ENCODE results near the gene TCF12.

Gene TCF12

DNA sequence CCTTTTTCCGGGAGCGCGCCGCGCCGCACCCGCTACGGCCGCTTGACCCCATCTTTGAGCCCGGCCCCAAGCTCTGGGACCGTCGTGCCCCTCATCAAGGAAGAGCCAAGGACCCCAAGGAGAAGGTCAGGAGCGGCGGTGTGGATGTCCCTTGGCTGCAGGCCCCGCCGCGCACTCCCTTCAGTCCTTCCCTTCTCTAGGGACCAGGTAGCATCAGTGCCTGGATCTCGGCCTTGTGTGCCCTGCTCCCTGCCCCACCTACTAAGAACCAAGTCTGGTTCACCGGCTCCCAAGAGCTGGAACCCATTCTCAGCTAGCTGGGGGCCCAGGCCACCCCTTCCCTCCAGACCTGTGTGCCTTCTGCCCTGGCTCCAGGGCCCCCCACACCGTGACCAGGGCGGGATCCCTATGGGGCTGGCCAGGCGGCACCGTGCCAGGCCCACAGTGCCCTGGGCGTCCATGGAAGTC is 388.5 kb downstream of the TCF12 start:
- no peak for DNase-seq

DNA sequence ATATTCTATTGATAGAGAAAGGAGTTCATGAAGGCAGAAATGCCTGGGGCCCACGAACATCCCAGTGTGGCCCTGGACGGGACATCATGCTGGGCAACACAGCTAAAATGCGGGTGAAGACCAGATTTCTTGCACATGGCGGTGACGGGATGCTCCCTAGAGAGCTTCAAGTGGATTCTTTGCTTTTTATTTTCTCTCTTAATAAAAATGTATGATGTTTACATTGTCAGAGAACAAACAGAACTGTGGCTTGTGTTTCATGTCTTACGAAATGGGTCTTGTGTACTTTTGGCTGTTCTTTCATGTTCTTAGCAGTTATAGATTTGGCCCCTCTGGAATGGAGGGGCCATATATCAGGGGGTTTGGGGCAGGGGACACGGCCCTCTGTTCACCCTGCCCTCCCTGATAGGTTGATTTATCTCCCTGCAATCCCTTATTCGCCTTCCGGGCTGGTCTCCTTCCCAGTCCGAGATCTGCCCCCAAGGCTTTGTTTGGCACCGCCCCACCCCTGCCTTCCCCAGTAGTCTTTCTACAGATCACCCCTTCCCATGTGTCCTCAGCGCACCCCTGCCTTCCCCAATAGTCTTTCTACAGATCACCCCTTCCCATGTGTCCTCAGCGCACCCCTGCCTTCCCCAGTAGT is 389.2 kb downstream of the TCF12 start:
- DNase-seq: no peak

GRCh38 chr15:57308170-57308545 is 389.7 kb downstream of the TCF12 start:
- no peak for DNase-seq

GRCh38 chr15:57309856-57310760 is 391.7 kb downstream of the TCF12 start:
- no peak for DNase-seq

- no peak for DNase-seq
Measured at GRCh38 chr15:57310876-57311275, 392.4 kb downstream of the TCF12 start.

DNA sequence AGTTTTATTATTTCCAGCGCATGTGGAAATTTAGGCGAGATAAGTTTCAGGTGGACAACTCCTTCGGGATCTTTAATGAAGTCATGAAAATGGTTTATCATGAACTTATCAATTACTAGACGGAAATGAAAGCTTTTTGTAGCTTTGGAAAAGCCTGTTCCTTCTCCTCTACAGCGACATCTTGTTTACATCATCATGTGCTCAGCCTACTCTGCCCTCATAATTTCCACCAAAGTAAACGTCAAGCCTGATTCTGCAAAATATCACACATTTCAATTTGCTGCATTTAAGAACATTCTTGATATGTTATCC is 393.5 kb downstream of the TCF12 start:
- DNase-seq: no peak

DNA sequence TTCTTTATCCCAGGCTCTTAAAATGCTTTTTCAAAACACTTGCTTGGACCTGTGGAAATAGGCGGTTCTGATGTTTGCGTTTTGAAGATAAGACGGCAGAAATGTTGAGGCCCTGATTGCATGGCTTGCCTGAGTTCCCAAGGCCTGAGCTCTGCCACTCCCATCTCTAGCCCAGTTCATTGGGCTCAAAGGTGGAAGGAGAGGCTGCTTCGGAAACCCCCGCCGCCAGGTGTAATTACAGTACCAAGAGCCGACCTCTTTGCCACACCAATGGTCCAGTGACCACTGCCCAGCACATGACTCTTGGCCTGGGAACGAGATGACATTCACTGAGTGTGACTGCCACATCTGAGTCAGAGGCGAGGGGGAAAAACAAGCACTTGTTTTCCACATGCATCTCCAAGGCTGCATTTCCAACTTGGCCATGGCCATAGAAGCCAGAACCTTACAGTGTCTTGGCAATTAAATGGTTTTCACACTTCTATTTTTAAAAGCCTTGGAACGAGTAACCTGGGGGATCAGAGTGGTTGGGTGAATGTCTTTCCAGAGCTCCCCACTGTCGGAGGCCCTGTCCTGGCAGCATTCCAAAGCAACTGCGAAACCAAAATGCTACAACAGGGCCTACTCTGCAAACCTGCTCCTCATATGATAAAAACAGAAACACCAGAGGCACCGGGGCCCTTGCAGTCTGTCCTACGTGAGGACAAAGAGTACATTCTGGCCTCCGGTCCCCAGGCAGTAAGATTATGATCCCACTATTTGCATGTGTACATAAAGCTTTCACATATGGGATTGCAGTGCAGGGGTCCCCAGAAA is 394.1 kb downstream of the TCF12 start:
- no peak for DNase-seq

DNA sequence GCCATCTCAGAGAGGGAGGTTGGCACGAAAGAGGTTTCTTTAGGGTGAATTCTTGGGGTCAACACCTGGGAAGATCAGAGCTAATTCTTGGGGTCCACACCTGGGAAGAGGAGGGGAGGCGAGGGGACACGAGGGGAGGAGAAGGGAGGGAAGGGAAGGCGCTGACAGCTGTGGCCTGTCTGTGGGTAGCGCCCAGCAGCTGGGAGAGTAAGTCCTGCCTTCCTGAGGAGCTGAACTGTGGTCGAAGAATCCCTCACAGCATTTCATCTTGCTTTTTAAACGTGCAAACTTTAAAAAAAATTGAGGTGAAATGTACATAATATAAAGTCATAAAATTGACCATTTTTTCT is 394.7 kb downstream of the TCF12 start:
- DNase-seq: no peak

GRCh38 chr15:57314221-57314620 is 395.8 kb downstream of the TCF12 start:
- no peak for DNase-seq

DNA sequence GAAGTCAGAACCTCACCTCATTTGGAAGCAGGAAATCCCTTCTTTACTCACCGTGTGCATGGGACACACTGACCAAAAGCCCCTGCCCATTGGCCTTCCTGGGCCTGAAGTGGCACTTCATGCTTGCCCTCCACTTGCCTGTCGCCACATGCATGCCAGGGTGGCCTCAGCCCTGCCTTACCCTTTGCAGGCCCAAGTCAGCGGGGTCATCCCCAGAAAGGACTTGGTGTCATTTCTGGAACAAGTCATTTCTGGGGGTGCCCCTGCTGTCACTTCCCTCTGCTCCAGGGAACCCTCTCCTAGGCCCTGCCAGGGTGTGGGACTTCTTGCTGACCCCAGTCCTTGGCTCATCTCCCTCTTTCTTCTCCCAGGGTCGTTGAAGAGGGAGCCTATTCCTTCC is 398.0 kb downstream of the TCF12 start:
- DNase-seq: no peak

DNA sequence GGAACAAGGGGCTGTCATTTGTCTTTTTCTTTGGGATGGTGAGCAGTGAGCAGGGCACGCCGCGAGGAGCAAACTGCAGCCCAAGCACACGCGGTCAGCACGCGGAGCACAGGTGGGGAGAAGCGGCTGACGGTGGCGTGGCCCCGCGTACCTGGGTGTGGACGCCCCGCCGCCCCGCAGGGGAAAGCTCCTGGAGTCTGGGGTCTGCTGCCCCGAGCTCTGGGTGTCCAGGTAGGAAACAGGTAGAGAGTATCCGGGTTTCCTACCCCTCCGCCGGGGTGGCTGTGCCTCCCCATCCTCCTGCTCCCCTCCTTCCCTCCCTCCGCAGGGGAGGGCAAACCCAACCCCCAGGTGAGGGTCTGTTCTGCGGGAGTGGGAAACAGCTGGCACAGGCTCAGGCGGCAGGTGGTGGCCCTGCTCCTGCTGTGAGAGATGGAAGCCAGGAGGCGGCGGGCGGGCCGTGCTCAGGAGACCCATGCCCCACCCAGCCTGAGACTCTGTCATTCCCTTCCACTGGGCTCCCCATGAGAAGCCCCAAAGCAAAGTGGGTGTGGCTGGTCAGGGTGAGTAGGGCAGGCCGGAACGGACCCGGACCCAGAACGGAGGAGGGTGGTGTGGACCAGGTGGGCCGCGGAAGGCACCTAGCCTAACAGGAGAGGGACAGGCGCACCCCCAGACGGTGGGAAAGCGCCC is 400.9 kb downstream of the TCF12 start:
- no peak for DNase-seq

DNA sequence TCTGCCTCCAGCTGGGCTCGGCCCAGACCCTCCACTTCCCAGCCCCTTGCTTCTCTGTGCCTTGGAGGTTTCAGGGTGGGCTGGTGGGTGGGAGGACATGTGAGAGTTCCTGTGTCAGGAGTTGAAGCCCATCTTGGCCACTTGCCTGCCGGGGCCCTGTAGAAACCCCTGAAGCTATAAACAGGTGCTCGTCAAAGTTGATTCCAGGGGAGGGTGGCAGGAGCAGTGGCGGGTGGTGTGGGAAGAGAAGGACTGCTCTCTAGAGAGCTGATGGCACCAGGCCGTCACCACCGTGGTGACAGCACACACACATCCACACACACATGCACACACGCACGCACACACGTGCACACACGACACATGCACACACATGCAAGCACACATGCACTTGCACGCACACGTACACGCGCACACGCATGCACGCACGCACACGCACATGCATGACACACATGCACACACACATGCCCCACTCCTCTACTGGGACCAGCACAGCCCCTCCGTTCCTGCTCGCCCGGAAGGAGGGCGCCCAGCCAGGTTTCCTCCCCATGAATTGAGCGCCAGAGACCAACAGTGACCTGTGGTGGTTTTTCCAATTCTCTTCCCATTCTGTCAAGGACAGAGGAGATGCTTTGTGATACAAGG is 401.6 kb downstream of the TCF12 start:
- DNase-seq: no peak

DNA sequence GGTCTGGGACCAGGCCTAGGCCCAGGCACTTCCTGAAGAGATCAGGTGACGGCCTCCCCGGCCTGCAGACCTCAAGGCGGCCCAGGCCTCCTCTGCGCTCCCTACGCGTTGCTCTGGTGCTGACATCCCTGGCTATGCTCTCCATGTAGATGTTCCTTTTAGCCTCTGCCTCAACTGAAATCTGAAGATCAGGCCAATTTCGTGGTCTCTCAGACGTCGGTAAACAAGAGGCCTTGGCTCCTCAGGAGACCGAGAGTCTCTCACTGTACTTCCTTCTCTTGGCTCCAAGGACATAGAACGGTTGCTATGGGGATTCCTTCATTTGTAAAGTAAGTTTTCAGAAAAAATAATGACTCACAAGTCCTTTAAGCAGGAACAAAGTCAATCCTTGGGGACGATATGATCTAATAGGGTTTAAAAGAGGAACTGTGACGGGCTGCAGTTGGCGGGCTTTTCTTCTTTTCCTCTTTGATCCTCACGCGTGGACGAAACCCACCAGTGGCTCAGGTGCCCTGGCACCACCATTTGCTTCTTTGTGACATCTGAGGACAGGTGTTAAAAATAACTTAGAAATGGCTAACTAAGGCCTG is 402.3 kb downstream of the TCF12 start:
- no peak for DNase-seq

DNA sequence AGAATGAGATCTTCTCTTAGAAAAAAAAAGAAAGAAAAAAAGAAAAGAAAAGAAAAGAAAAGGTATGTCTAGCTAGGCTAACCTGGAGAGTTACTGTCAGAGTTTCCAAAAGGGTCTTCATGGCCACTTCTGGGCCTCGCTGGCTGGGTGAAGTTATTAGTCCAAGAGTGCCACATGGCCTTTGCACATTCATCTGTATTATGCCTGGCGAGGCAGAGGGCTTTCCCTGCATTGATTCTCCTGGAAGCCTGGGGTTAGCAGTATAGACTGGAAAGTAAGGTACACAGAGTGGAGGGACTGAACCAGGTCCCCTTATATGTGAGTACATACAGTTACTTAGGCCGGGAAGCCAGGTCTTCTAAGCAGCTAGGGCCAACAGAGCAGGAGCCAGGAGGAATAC is 403.0 kb downstream of the TCF12 start:
- DNase-seq: no peak

DNA sequence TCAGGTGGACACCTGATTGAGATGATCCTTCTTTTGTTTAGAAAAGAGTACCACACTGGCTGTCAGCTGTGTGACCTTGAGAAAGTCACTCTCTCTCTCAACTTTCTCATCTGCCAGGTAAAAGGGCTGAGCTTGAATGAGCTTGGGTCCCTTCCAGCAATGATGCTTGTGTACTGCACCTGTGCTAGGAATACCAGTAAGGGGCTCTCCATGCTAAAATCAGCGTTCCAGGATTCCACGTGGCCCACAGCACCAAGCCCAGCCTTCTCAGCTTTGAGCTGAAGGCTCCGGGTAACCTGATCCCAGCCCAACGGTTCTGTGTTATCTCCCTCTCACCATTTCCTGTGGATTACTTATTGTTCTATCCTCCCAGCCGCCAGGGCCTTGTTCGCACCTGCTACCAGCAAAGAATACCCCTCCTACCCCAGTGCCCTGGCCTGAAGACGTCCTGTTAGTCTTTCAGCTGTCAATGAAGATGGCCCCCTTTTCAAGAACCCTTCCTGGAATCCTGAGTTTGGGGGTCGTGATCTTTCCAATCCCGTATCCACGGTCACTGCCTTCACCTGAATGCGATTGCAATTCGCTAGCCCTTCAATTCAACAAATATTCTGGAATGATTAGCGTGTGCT is 403.6 kb downstream of the TCF12 start:
- no peak for DNase-seq

DNA sequence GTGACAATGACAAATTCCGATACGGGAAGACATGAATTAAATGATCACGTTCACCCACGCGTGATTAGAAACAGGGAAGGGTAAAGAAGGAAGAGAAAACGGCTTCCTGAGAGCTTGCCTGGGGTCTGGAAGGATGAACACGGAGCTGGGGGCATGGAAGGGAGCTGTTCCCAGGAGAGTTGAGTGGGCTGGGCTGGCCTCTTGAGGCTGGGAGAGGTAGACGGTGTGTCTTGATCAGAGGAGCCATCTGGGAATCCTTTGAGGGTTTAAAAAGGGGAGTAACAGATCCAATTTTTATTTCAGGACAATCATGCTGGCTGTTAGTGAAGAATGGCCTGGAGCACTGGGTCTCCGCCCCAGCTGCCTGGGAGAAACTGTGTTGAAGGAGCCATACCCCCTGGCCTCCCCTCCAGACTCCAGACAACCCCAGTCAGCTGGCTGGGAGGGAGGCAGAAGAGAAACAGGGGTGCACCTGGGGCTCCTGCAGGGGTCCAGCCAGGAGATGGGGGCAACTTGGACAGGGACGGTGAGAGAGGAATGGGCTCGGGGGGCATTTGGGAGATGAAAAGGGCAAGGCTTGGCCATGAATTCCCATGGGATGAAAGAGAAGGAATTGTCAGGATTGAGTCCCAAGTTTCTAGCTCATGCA is 404.3 kb downstream of the TCF12 start:
- no peak for DNase-seq

- no peak for DNase-seq
Measured at GRCh38 chr15:57323299-57323805, 404.9 kb downstream of the TCF12 start.

- peak; percentile 5 for DNase-seq
Measured at GRCh38 chr15:57323806-57324589, 405.6 kb downstream of the TCF12 start.

- DNase-seq: no peak
Measured at GRCh38 chr15:57324590-57324890, 406.1 kb downstream of the TCF12 start.

DNA sequence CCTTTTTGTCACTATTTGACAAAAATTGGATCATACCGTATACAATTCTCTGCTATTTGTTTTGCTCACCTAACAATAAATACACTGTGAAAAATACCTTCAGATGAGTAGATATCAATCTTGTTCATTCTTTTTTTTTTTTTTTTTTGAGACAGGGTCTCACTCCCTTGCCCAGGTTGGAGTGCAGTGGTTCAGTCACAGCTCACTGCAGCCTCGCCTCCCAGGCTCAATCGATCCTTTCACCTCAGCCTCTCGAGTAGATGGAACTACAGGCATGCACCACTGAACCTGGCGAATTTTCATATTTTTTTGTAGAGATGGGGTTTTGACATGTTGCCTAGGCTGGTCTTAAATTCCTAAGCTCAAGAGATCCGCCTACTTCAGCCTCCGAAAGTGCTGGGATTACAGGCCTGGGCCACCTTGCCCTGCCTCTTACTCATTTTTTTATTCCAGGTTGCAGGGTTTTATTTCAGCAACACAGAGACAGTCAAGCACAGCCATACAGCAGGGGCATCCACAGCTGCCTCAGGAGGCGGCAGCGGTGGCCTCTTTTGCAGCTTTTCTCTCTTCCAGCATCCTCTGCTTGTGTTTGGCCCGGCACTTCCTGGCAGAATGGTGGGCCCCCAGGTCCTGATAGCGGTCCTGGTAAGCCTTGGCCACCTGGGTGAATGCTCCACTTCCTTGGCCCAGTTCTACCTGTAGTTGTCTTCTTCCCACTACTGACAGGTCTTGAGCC is 406.7 kb downstream of the TCF12 start:
- no peak for DNase-seq

Measured in activated CD4-positive, alpha-beta T cell treated with anti-CD3 and anti-CD28 coated beads, Interleukin-2, amount 50 U/mL, for 16 hours (primary cell).